WTC11 (cell line): Measurements from ENCODE around the gene MMP28.

ENCODE experiments used
- AR ChIP-seq: fragments of 250-450 bp; sonication (Bioruptor Pico); IDR thresholded peaks from 2 replicates; pipeline ENCODE4 v1.9.0; 2021; ENCODE audit warnings: mild to moderate bottlenecking
- CREM ChIP-seq: sonication (generic); formaldehyde crosslinking; IDR thresholded peaks from 2 replicates; pipeline ENCODE4 v1.8.1; 2022; ENCODE audit warnings: mild to moderate bottlenecking, missing genetic modification reagents, moderate library complexity
- CTCF ChIP-seq: fragments of 200-600 bp; IDR thresholded peaks from 2 replicates; pipeline ENCODE4 v1.8.0; 2022; ENCODE audit warnings: antibody characterized with exemption
- GABPB1 ChIP-seq: sonication (generic); formaldehyde crosslinking; IDR thresholded peaks from 2 replicates; pipeline ENCODE4 v1.8.1; 2023; ENCODE audit warnings: mild to moderate bottlenecking, missing genetic modification reagents
- GRHL2 ChIP-seq: fragments of 250-450 bp; sonication (Bioruptor Pico); IDR thresholded peaks from 2 replicates; pipeline ENCODE4 v1.8.0; 2022; ENCODE audit warnings: mild to moderate bottlenecking, moderate library complexity; ENCODE audit not compliant: insufficient replicate concordance, severe bottlenecking
- HMGXB4 ChIP-seq: sonication (generic); formaldehyde crosslinking; IDR thresholded peaks from 2 replicates; pipeline ENCODE4 v1.8.1; 2023; ENCODE audit warnings: mild to moderate bottlenecking, moderate library complexity, missing genetic modification reagents
- KAT7 ChIP-seq: sonication (generic); formaldehyde crosslinking; IDR thresholded peaks from 2 replicates; pipeline ENCODE4 v1.8.1; 2023; ENCODE audit warnings: missing genetic modification reagents, mild to moderate bottlenecking, borderline replicate concordance
- MAX ChIP-seq: sonication (generic); formaldehyde crosslinking; IDR thresholded peaks from 2 replicates; pipeline ENCODE4 v1.8.0; 2022; ENCODE audit warnings: mild to moderate bottlenecking, missing genetic modification reagents
- NFYB ChIP-seq: sonication (generic); formaldehyde crosslinking; conservative IDR thresholded peaks from 2 replicates; pipeline ENCODE4 v1.8.0; 2022; ENCODE audit warnings: low read depth, missing genetic modification reagents
- RELA ChIP-seq: sonication (generic); formaldehyde crosslinking; IDR thresholded peaks from 2 replicates; pipeline ENCODE4 v1.8.1; 2022; ENCODE audit warnings: missing genetic modification reagents, mild to moderate bottlenecking, borderline replicate concordance
- TCF7 ChIP-seq: sonication (generic); formaldehyde crosslinking; IDR thresholded peaks from 2 replicates; pipeline ENCODE4 v1.8.0; 2022; ENCODE audit warnings: mild to moderate bottlenecking, low read depth, missing genetic modification reagents, moderate library complexity
- USF2 ChIP-seq: sonication (generic); formaldehyde crosslinking; IDR thresholded peaks from 2 replicates; pipeline ENCODE4 v1.8.1; 2023; ENCODE audit warnings: mild to moderate bottlenecking, missing genetic modification reagents, moderate library complexity
- ZNF317 ChIP-seq: sonication (generic); formaldehyde crosslinking; IDR thresholded peaks from 2 replicates; pipeline ENCODE4 v1.8.1; 2023; ENCODE audit warnings: low read depth, mild to moderate bottlenecking, moderate library complexity, missing genetic modification reagents, borderline replicate concordance

- TF ChIP-seq ZNF317 (CRISPR knock-in tag) = no peak
- TF ChIP-seq CTCF = no peak
- TF ChIP-seq GABPB1 = no peak
- no peak for TF ChIP-seq RELA (CRISPR knock-in tag)
- no peak for TF ChIP-seq AR (CRISPR knock-in tag)
- TF ChIP-seq GRHL2 = no peak
- TF ChIP-seq USF2 (CRISPR knock-in tag) = no peak
- TF ChIP-seq TCF7 = no peak
- TF ChIP-seq MAX = no peak
- TF ChIP-seq NFYB (CRISPR knock-in tag) = no peak
- no peak for TF ChIP-seq CREM (CRISPR knock-in tag)
- TF ChIP-seq KAT7 (CRISPR knock-in tag) = no peak
- no peak for TF ChIP-seq HMGXB4 (CRISPR knock-in tag)
Observed at GRCh38 chr17:35817196-35817595, 21.8 kb upstream of the MMP28 start.
